GM21737 (cell line): ENCODE measurements around the gene BOK.

Experiments used
- ATAC-seq: cut with Tn5 transposase; IDR thresholded peaks from one replicate; pipeline ENCODE4 v1.9.1; 2021; ENCODE audit warnings: mild to moderate bottlenecking, moderate library complexity; ENCODE audit not compliant: unreplicated experiment

Gene BOK

GRCh38 chr2:241617431-241618154 is 59.0 kb downstream of the BOK start:
- ATAC-seq, result peak; percentile 49

- no peak for ATAC-seq
Observed at GRCh38 chr2:241618296-241618805, 59.8 kb downstream of the BOK start.

- ATAC-seq, result no peak
Observed at GRCh38 chr2:241618829-241619228, 60.3 kb downstream of the BOK start.

GRCh38 chr2:241619597-241620418 is 61.3 kb downstream of the BOK start:
- no peak for ATAC-seq

- ATAC-seq, result no peak
Observed at GRCh38 chr2:241620419-241620769, 61.8 kb downstream of the BOK start.
